Measurements from ENCODE around the gene AGAP1.

AGAP1 gene

DNA sequence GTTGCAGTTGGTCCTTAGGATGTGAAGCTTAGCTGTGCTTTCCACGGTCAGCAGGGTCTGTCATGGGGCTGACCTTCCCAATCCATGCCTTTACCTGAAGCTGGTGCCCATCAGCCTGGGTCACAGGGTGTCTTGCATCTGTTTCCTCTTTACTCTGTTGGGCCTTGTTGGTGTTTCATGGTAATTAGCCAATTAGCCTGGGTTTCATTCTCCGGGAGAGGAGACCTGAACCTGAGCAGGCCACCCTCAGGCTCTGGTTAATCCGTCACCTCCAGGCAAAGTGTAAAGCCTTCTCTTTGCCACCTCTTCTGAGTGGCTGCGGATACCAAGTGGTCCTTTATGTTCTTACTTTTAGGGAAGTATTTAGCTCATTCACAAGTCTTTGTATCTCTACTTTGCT, 534.2 kb downstream of the AGAP1 start:
- TF ChIP-seq CTCF (IDR thresholded peaks at IDR 0.05), result no peak

DNA sequence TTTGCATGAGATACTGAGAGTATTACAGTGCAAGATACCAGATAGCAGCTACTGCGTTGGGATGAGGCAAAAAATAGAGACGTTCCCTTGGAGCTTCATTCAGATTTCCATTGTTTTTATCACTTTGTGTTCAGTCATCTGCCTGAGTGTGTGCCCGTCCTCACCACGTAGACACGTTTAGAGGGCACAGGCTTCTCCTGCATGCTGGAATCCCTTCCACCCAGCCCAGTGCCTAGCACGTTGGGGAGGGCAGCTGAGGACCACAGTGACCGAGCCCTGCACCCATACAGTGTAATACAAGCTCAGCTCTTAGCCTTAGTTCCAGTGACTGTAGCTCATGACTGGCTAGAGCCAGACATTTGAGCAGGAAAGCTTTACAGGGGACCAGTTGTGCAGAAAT, 539.6 kb downstream of the AGAP1 start:
- TF ChIP-seq CTCF (IDR thresholded peaks at IDR 0.05), result no peak

GRCh38 chr2:236034974-236035373, 541.1 kb downstream of the AGAP1 start:
- TF ChIP-seq CTCF (IDR thresholded peaks at IDR 0.05), result no peak

- no peak for TF ChIP-seq CTCF (IDR thresholded peaks at IDR 0.05)
Observed at GRCh38 chr2:236036045-236036444, 542.2 kb downstream of the AGAP1 start.

DNA sequence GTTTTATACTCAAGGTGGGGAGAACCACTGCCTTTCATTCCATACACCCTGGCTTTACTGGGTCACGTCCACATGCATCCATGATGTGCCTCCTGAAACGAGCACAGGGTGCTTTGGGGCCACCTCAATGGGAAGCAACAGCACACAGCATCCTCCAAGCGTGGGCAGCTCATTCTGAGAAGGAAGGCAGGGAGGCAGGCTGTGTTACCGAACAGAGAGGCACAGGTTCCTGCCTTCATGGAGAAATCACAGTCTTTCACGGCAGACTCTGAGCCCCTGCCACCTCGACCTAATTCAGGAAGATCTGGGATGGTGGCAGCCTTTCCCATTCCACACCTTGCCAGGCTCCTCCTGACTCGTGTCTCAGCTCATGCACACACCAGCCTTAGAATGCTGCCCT, 544.3 kb downstream of the AGAP1 start:
- TF ChIP-seq CTCF (IDR thresholded peaks at IDR 0.05), result no peak

- no peak for TF ChIP-seq CTCF (IDR thresholded peaks at IDR 0.05)
Observed at GRCh38 chr2:236040600-236041328, 546.9 kb downstream of the AGAP1 start.

DNA sequence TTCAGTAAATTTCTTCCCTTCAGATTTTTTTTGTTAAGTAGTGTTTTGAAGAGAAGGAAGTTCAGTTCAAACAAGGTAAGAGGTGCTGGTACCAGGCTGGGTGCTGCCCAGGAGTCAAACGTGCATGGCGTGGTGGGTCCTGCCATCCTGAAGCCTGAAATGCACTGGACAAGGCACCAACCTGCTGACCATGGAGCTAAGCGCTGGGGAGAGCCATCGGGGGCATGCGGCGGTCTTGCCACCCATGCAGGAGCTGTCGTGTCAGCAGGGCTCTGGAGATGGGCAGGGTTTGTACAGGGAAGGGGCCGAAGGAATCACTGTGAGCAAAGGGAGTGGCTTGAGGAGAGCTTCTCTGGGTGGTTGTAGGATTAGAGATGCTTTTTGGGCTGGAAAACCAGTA, 547.8 kb downstream of the AGAP1 start:
- no peak for TF ChIP-seq CTCF (IDR thresholded peaks at IDR 0.05)

- no peak for TF ChIP-seq CTCF (IDR thresholded peaks at IDR 0.05)
Observed at GRCh38 chr2:236042087-236042486, 548.2 kb downstream of the AGAP1 start.

Data from LNCAP (cell line).